Thoracic aorta (tissue), 2 donors: ENCODE measurements around the gene MEF2B. TPM values are rescaled to one million over a fixed set of nuclear protein-coding genes. Genes with fewer than 3 reads are reported as not detected.

ENCODE experiments used
- ATAC-seq: fragments of 150-250 bp; one replicate; pipeline ENCODE4 v1.8.0; 2017; ENCODE audit warnings: low read depth; ENCODE audit not compliant: insufficient number of reproducible peaks, low FRiP score
- DNase-seq: peaks from one replicate; pipeline ENCODE4 v3.0.0-alpha.2; 2020; ENCODE audit warnings: low spot score
- H3K27ac ChIP-seq, 2 donors: fragments of 200-600 bp; sonication (generic); 1 replicate in 1 of 2; 2 replicates in 1 of 2; pipeline ENCODE4 v1.5.1; 2016; ENCODE audit warnings: mild to moderate bottlenecking in 2 of 2, moderate library complexity in 2 of 2
- H3K27me3 ChIP-seq: fragments of 200-600 bp; sonication (generic); replicated peaks from 2 replicates; pipeline ENCODE4 v1.6.0; 2016; ENCODE audit warnings: mild to moderate bottlenecking; ENCODE audit not compliant: insufficient read depth
- H3K36me3 ChIP-seq: fragments of 200-600 bp; sonication (generic); one replicate; pipeline ENCODE4 v1.5.1; 2016
- H3K4me1 ChIP-seq, 2 donors: fragments of 200-600 bp; sonication (generic); 1 replicate in 1 of 2; 2 replicates in 1 of 2; pipeline versions ENCODE4 v1.5.1 to v1.6.0; 2016; ENCODE audit warnings: low read depth in 2 of 2, mild to moderate bottlenecking in 1 of 2; ENCODE audit not compliant: control insufficient read depth in 1 of 2
- H3K4me3 ChIP-seq: fragments of 200-600 bp; sonication (generic); 2 replicates; pipeline ENCODE4 v1.5.1; 2016; ENCODE audit warnings: mild to moderate bottlenecking
- H3K9me3 ChIP-seq: fragments of 200-600 bp; sonication (generic); 2 replicates; pipeline ENCODE4 v1.5.1; 2016
- CTCF ChIP-seq: fragments of 200-600 bp; sonication (generic); IDR thresholded peaks from one replicate; pipeline ENCODE4 v1.5.1; 2019; ENCODE audit warnings: antibody characterized with exemption
- total RNA-seq, 2 donors: library from RNA; depleted of rRNA; stranded (reverse); fragments of >200 nt; gene quantifications; one replicate each; pipeline versions ENCODE4 v1.1.0 to v1.2.3, GENCODE V29; 2016

The MEF2B gene
- total RNA-seq, 2 donors from 2014 or later: 1.5 to 2.0 TPM

- TF ChIP-seq CTCF: no peak
- Histone ChIP-seq H3K27me3 (peaks cover 5% of the 10 kb centered on the region), H3K36me3 (no peaks in the 10 kb centered on the region), H3K4me3 (no peak overlapping the region), H3K27ac (no peak overlapping the region), H3K9me3 (no peaks in the 10 kb centered on the region), H3K4me1 (no peaks in the 10 kb centered on the region)
- DNase-seq (no peak), ATAC-seq (no peak)
These were observed 44.1 kb upstream of the MEF2B start for GRCh38 chr19:19214159-19214490.

GRCh38 chr19:19213426-19214158 lies 43.5 kb upstream of the MEF2B start:
- ATAC-seq (no peak), DNase-seq (no peak)
- H3K4me3 ChIP-seq: no peak overlapping the region
- no peaks in the 10 kb centered on the region for H3K4me1 ChIP-seq
- no peak for TF ChIP-seq CTCF
- H3K9me3 ChIP-seq: no peaks in the 10 kb centered on the region
- no peaks in the 10 kb centered on the region for H3K36me3 ChIP-seq
- H3K27me3 ChIP-seq: peaks cover 5% of the 10 kb centered on the region
- H3K27ac ChIP-seq: no peak overlapping the region

GRCh38 chr19:19212916-19213315 lies 42.9 kb upstream of the MEF2B start:
- DNase-seq: no peak
- Histone ChIP-seq H3K36me3 (no peaks in the 10 kb centered on the region), H3K4me3 (no peak overlapping the region), H3K9me3 (no peaks in the 10 kb centered on the region), H3K27me3 (peaks cover 5% of the 10 kb centered on the region), H3K4me1 (no peaks in the 10 kb centered on the region), H3K27ac (no peak overlapping the region)
- no peak for TF ChIP-seq CTCF
- no peak for ATAC-seq

- no peaks in the 10 kb centered on the region for H3K9me3 ChIP-seq
- no peak for DNase-seq
- H3K36me3 ChIP-seq: no peaks in the 10 kb centered on the region
- peaks cover 5% of the 10 kb centered on the region for H3K27me3 ChIP-seq
- H3K4me1 ChIP-seq: no peaks in the 10 kb centered on the region
- no peak within 1 kb of the TSS for H3K27ac ChIP-seq
- no peak for TF ChIP-seq CTCF
- ATAC-seq: no peak
- H3K4me3 ChIP-seq: no peak within 1 kb of the TSS
These were observed 41.7 kb upstream of the MEF2B start, which contains the start of gene NCAN for GRCh38 chr19:19211499-19212420. TSS of gene NCAN (plus strand) at chr19:19211958. CDS start at chr19:19216954, 4,996 bp downstream.

GRCh38 chr19:19209372-19209771 lies 39.3 kb upstream of the MEF2B start:
- Histone ChIP-seq H3K27ac (no peak overlapping the region), H3K27me3 (peaks cover 5% of the 10 kb centered on the region)
- ATAC-seq: no peak

More at GRCh38 chr19:19209372-19209771, 39.3 kb upstream of the MEF2B start:
- H3K36me3 ChIP-seq: no peaks in the 10 kb centered on the region
- no peak for DNase-seq
- H3K9me3 ChIP-seq: no peaks in the 10 kb centered on the region
- H3K4me1 ChIP-seq: no peaks in the 10 kb centered on the region
- no peak overlapping the region for H3K4me3 ChIP-seq
- TF ChIP-seq CTCF: no peak
